Activated naive CD8-positive, alpha-beta T cell treated with anti-CD3 and anti-CD28 coated beads, Interleukin-2, amount 10 ng/mL, durations not matched to agents 7 days and 5 days (primary cell): Measurements from ENCODE around the gene VPS9D1. TPM values are rescaled to one million over a fixed set of nuclear protein-coding genes. Genes with fewer than 3 reads are reported as not detected.

ENCODE experiments used
- ATAC-seq: fragments of 150-1000 bp; cut with Tn5 transposase; one replicate; pipeline ENCODE4 v1.10.0; 2021; ENCODE audit warnings: low read depth, moderate library complexity
- POLR2A ChIA-PET: fragments of 350-600 bp; sonication (Branson Sonifier 250); formaldehyde crosslinking; loops from one replicate; lab custom pipeline; 2021; ENCODE audit warnings: antibody characterized with exemption; lab: Charles Lee
- DNase-seq: peaks from one replicate; pipeline ENCODE4 v3.0.0; 2021
- H3K27ac Mint-ChIP-seq: one replicate; pipeline ENCODE4 v1.8.0; 2022; ENCODE audit warnings: mild to moderate bottlenecking, mixed read lengths
- H3K27me3 Mint-ChIP-seq: one replicate; pipeline ENCODE4 v1.8.0; 2022; ENCODE audit warnings: mild to moderate bottlenecking, moderate library complexity, mixed read lengths
- H3K36me3 Mint-ChIP-seq: one replicate; pipeline ENCODE4 v1.8.0; 2021; ENCODE audit warnings: mild to moderate bottlenecking, mixed read lengths
- H3K4me1 Mint-ChIP-seq: one replicate; pipeline ENCODE4 v1.8.0; 2021; ENCODE audit warnings: mixed read lengths
- H3K4me3 Mint-ChIP-seq: one replicate; pipeline ENCODE4 v1.8.0; 2022; ENCODE audit warnings: mild to moderate bottlenecking, moderate library complexity, mixed read lengths
- H3K9me3 Mint-ChIP-seq: one replicate; pipeline ENCODE4 v1.8.0; 2021; ENCODE audit warnings: mixed read lengths
- total RNA-seq, 2 experiments: library from RNA; stranded (reverse); gene quantifications; one replicate each; pipeline ENCODE4 v1.2.3, GENCODE V29; 2021

VPS9D1 gene, protein sequence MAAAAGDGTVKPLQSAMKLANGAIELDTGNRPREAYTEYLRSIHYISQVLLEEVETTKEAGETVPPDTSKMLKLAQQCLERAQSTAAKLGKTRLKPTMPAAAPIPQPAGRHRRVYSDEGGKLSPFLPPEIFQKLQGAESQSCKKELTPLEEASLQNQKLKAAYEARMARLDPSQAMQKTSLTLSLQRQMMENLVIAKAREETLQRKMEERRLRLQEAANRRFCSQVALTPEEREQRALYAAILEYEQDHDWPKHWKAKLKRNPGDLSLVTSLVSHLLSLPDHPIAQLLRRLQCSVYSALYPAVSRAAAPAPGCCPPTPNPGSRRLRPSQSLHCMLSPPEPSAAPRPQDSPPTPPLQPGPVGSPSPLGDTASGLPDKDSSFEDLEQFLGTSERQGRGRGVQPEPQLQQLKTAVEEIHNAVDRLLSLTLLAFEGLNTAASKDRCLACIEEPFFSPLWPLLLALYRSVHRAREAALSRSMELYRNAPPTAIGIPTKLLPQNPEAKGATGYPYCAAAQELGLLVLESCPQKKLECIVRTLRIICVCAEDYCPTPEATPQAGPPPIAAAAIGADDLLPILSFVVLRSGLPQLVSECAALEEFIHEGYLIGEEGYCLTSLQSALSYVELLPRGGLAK
- 10 to 100 TPM; 10.3 to 12.8 TPM for total RNA-seq

DNA sequence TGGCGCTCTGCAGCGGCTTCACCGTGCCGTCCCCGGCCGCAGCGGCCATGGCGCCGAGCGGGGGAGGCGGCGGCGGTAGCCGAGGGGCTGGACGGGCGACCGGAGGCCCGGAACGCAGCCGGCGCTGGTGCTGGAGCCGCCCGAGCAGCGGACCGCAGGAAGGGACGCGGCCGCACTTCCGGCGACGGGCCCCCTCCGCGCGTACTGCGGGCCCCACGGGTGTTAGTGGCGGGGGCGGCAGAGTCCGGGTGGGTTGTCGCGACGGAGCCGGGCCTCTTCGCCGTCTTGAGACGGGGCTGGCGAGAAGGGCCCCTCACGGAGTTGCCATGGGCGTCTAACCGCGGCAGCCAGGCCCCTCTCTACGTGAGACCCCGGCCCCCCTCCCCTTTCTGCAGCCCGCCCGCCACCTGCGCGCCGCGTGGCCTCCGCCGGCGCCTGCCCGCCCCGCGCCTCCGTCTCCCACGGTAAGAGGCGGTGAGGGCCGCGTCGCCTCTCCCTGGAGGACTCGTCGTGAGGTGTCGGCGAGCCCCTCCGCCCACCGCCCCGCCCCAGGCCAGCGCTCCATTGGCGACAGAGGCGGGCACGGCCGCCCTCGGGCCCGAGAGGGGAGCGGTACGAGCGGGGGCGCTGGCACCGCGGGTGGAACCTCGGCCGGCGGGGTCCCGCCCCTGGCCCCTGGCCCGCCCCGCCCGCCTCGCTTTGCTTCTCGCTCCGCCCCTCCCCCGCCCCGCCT is at the start of gene VPS9D1, which contains the start of gene ZNF276:
TSS of gene VPS9D1 (minus strand) at position 86 of the 733 bp plus-strand sequence. CDS start at position 49, 37 bp downstream.
TSS of gene ZNF276 (plus strand) at position 725 of the 733 bp plus-strand sequence. CDS start 104 bp downstream, outside the sequence.
- Mint-ChIP-seq H3K27me3 (no peaks in the 10 kb centered on the region), H3K4me3 (peak within 1 kb of the TSS; percentile 99), H3K36me3 (peaks cover 12% of the 10 kb centered on the region), H3K27ac (peak within 1 kb of the TSS; percentile 97), H3K4me1 (peaks cover 32% of the 10 kb centered on the region), H3K9me3 (no peaks in the 10 kb centered on the region)
- ATAC-seq = peak; percentile 37
- POLR2A ChIA-PET = interaction anchor here (1.0 to 2.4 kb wide), 5 partner anchors 16 to 153 kb away, joined by 3 to 7 read pairs (median 4); partner anchors contain the start of genes SPATA2L and TCF25
- DNase-seq = peak; percentile 90

DNA sequence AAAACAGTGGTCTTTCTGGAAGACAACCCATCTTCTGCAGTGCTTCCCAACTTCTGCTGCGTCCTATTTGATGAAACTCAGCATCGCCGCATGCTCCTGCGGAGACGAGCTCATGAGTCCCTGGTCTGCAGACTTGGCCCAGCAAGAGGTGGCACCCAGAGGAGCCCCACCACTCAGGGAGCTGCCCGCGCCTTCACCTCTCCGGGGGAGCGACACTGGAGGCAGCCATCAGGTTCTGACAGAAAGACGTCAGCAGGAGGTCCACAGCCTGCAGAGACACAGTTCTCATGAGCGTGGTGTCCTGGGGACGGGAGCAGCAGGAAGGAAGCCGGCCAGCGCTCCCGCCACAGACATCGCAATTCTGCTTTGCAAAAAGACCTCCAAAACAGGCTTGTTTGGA is 49.7 kb upstream of the VPS9D1 start:
- Mint-ChIP-seq H3K9me3 (no peaks in the 10 kb centered on the region), H3K4me1 (peaks cover under 1% of the 10 kb centered on the region), H3K36me3 (peaks cover 38% of the 10 kb centered on the region), H3K4me3 (no peak overlapping the region), H3K27ac (no peak overlapping the region), H3K27me3 (no peaks in the 10 kb centered on the region)
- POLR2A ChIA-PET = interaction anchor here (1.8 kb wide), 1 partner anchor 19 kb away, joined by 6 read pairs; no protein-coding TSS in a partner anchor
- no peak for ATAC-seq
- DNase-seq = no peak

DNA sequence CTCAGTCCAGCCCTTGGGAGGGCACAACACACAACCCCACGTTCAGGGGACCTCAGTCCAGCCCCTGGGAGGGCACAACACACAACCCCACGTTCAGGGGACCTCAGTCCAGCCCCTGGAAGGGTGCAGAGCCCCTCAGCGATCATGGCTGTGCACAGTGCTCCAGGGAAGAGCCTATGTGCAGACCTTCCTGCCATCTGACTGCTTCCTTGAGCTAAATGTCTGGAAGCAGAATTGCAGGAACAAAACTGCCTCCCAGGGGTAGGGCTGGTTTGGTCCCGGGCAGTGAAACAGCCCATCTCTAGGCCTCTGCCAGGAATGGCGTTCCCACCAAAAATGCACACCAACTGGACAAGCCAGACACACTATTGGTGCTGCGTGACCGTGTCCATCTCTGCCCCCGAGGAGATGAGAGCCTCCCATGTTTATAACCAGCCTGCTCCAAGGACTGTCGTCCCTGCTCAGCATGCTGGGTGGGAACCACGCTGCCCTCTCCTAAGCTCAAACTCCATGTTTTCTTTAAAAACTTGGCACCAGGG is 44.7 kb upstream of the VPS9D1 start:
- Mint-ChIP-seq H3K27me3 (no peaks in the 10 kb centered on the region), H3K36me3 (peaks cover 52% of the 10 kb centered on the region), H3K4me3 (peak overlapping the region; percentile 81), H3K27ac (peak overlapping the region; percentile 89), H3K4me1 (peaks cover 22% of the 10 kb centered on the region), H3K9me3 (no peaks in the 10 kb centered on the region)
- DNase-seq (no peak), ATAC-seq (peak; percentile 32)
- POLR2A ChIA-PET = interaction anchor here (0.7 to 1.4 kb wide), 2 partner anchors 12 to 41 kb away, joined by 3 read pairs; no protein-coding TSS in a partner anchor

DNA sequence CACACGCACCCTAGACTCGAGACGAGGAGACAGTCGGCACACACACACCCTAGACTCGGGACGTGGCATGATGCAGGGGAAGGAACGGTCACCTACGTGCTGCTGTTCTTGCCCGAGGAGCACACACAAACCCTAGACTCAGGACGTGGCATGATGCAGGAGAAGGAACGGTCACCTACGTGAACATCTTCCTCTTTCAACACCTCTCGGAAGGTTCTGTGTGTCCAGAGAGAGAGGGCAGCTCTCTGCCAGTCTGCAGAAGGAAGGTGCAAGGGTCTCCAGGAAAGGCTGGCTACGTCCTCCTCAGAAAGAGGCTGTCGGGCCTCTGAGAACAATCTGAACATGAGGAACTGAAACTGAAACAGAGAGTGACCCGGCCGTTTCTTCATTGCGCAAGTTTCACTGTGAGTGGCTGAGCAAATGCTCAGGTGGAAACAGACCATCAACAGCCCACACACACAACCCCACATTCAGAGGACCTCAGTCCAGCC is 44.1 kb upstream of the VPS9D1 start:
- Mint-ChIP-seq H3K4me3 (peak overlapping the region; percentile 81), H3K36me3 (peaks cover 55% of the 10 kb centered on the region), H3K27me3 (no peaks in the 10 kb centered on the region), H3K9me3 (no peaks in the 10 kb centered on the region), H3K27ac (peak overlapping the region; percentile 89), H3K4me1 (peaks cover 24% of the 10 kb centered on the region)
- POLR2A ChIA-PET = interaction anchor here (1.2 to 1.4 kb wide), 2 partner anchors 41 to 95 kb away, joined by 3 read pairs; no protein-coding TSS in a partner anchor
- DNase-seq = peak; percentile 47
- ATAC-seq = peak; percentile 77

DNA sequence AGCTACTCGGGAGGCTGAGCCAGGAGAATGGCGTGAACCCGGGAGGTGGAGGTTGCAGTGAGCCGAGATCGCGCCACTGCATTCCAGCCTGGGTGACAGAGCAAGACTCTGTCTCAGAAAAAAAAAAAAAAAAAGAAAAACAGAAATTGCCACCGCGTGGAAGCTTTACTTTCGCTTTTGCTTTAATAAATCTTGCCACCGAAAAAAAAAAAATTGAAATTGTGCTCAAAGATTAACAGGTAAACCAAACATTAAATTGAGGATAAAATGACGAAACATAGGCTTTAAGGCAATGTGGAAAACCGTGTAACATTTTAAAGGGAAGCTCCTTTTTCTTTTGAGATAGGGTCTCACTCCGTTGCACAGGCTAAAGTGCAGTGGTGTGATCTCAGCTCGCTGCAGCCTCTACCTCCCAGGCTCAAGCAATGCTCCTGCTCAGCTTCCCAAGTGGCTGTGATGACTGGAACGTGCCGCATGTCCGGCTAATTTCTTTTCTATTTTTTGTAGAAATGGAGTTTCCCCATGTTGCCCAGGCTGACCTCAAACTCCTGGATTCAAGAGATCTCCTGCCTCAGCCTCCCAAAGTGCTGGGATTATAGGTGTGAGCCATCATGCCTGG is 40.7 kb upstream of the VPS9D1 start:
- Mint-ChIP-seq H3K27me3 (no peaks in the 10 kb centered on the region), H3K4me1 (peaks cover 24% of the 10 kb centered on the region), H3K36me3 (peaks cover 43% of the 10 kb centered on the region), H3K27ac (peak overlapping the region; percentile 90), H3K9me3 (no peaks in the 10 kb centered on the region), H3K4me3 (peak overlapping the region; percentile 81)
- POLR2A ChIA-PET = interaction anchor here (0.6 to 2.2 kb wide), 14 partner anchors 15 to 446 kb away, joined by 3 to 11 read pairs (median 4); partner anchors contain the start of gene FANCA
- ATAC-seq (no peak), DNase-seq (no peak)

DNA sequence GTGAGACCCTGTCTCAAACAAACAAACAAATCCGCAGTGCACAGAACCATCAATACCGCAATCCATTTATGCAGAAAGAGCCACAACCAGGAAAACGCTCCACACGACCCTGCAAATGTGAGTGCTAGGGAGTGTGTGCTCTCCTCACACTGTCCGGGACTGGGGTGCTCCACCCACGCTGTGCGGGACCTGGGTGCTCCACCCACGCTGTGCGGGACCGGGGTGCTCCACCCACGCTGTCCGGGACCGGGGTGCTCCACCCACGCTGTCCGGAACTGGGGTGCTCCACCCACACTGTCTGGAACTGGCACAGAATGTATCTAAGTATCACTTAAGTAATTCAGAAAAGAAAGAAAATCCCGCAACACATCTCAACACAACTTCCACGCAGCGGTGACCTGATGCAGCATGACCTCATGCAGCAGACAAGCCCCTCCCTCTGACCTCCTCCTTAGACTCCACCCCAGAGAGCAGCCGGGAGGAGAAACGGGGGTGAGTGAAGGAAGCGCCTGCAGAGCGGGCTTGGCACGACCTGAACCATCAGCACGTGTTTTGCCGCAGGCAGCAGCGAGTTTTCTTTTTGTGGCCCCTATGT is 39.1 kb upstream of the VPS9D1 start:
- Mint-ChIP-seq H3K4me1 (peaks cover 20% of the 10 kb centered on the region), H3K9me3 (no peaks in the 10 kb centered on the region), H3K36me3 (peaks cover 43% of the 10 kb centered on the region), H3K4me3 (no peak overlapping the region), H3K27me3 (no peaks in the 10 kb centered on the region), H3K27ac (peak overlapping the region; percentile 90)
- DNase-seq (no peak), ATAC-seq (no peak)
- POLR2A ChIA-PET = no interaction called here

DNA sequence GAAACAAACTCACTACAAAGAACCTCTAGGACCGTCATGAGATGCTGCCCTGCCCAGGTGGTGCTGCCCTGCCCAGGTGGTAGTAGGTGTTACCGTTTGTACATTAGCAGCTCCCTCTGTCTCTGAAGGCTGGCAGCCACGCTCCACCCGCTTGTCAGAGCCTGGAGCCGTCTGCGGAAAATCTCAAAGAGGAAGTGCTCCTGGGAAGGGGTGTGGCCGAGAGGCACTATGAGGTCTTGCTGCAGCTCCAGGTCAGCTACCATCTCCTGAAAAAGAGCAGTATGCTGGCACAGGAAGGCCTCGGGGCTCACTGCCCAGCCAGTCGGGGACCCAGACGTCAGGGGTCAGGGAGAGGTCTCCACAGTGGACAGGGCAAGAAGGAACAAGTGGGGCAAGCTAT is 28.9 kb upstream of the VPS9D1 start:
- Mint-ChIP-seq H3K27me3 (no peaks in the 10 kb centered on the region), H3K9me3 (no peaks in the 10 kb centered on the region), H3K27ac (peak overlapping the region; percentile 16), H3K36me3 (peaks cover 15% of the 10 kb centered on the region), H3K4me3 (no peak overlapping the region), H3K4me1 (peaks cover under 1% of the 10 kb centered on the region)
- POLR2A ChIA-PET = interaction anchor here (0.7 kb wide), 1 partner anchor 9 kb away, joined by 4 read pairs; no protein-coding TSS in a partner anchor
- ATAC-seq (no peak), DNase-seq (no peak)

DNA sequence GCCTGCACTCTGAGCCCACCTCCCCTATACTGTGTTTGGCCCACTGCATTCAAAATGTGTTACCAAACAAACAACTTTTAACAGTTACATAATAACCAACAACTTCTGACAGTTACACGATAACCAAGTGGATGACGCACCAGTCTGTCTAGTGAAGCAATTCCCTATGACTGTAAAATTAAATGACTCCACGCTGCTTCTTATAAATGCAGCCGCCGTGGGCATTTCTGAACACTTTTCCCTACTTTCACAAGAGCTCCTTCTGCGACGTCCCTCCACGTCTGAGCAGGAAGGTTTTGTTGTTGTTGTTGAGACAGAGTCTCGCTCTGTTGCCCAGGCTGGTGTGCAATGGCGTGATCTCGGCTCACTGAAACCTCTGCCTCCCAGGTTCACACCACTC is 28.2 kb upstream of the VPS9D1 start:
- H3K9me3 Mint-ChIP-seq = no peaks in the 10 kb centered on the region
- POLR2A ChIA-PET = interaction anchor here (0.7 kb wide), 1 partner anchor 10 kb away, joined by 4 read pairs; no protein-coding TSS in a partner anchor
- DNase-seq (no peak), ATAC-seq (no peak)
- H3K4me3 Mint-ChIP-seq = no peak overlapping the region
- no peaks in the 10 kb centered on the region for H3K27me3 Mint-ChIP-seq
- H3K36me3 Mint-ChIP-seq = peaks cover 19% of the 10 kb centered on the region
- no peaks in the 10 kb centered on the region for H3K4me1 Mint-ChIP-seq
- H3K27ac Mint-ChIP-seq = no peak overlapping the region

DNA sequence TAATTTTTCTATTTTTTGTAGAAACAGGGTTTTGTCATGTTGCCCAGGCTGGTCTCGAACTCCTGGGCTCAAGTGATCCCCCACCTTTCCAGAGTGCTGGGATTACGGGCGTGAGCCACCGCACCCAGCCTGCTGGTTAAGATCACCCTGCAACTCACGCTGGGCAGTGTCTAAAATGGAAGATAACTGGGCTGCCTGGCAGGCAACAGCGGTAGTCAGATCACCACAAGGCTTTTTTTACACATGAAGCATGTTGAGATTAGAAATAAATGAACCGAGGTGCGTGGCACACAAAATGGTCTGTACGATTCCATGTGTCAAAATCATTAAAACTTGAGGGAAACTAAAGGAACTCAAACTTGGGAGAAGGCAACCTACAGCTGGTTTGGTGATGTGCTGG is 27.4 kb upstream of the VPS9D1 start:
- POLR2A ChIA-PET = interaction anchor here (0.6 kb wide), 1 partner anchor 90 kb away, joined by 4 read pairs; no protein-coding TSS in a partner anchor
- DNase-seq (no peak), ATAC-seq (no peak)
- peaks cover 19% of the 10 kb centered on the region for H3K36me3 Mint-ChIP-seq
- no peak overlapping the region for H3K27ac Mint-ChIP-seq
- no peaks in the 10 kb centered on the region for H3K9me3 Mint-ChIP-seq
- no peaks in the 10 kb centered on the region for H3K27me3 Mint-ChIP-seq
- H3K4me1 Mint-ChIP-seq = peaks cover 2% of the 10 kb centered on the region
- H3K4me3 Mint-ChIP-seq = no peak overlapping the region

DNA sequence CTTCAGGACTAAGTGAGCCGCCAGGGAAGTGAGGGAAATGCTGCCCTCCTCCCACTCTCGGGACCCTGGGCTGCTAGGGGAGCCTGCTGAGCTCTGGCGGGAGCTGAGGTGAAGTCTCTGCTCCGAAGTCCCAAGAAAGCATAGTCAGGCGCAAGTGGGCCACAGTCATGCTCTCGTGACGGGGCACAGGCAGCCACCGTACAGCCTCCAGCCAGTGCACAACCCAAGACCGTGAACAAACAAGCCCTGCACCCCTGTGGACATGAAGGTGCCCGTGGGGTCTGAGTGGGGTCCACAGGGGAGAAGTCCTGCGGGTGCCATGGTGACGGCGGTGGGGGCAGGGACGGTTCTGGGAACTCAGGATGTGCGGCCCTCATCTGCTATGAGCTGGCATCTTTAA is 25.3 kb upstream of the VPS9D1 start:
- peaks cover 2% of the 10 kb centered on the region for H3K4me1 Mint-ChIP-seq
- H3K4me3 Mint-ChIP-seq = no peak overlapping the region
- H3K9me3 Mint-ChIP-seq = no peaks in the 10 kb centered on the region
- peaks cover 21% of the 10 kb centered on the region for H3K36me3 Mint-ChIP-seq
- H3K27ac Mint-ChIP-seq = no peak overlapping the region
- POLR2A ChIA-PET = interaction anchor here (1.5 kb wide), 1 partner anchor 9 kb away, joined by 6 read pairs; no protein-coding TSS in a partner anchor
- ATAC-seq (no peak), DNase-seq (no peak)
- H3K27me3 Mint-ChIP-seq = no peaks in the 10 kb centered on the region

DNA sequence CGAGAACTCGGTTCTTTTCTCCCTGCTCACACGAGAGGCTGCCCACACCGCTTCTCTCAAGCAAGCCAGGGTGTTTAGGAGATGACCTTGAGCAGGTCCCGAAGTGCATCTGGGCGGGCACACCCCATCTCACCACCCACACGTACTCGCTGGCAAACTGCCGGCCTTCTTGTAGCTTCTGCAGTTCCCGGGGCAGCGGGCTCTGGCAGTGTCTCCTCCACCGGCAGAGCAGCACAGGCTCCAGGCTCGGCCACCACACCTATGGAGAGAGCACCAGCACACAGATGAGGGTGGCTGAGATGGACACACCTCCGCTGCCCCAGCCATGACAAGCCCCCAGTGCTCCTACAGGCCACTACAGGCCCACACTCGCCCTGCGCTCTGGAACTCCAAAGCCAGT is 24.1 kb upstream of the VPS9D1 start:
- peaks cover 2% of the 10 kb centered on the region for H3K4me1 Mint-ChIP-seq
- H3K27ac Mint-ChIP-seq = no peak overlapping the region
- H3K4me3 Mint-ChIP-seq = no peak overlapping the region
- DNase-seq = no peak
- H3K27me3 Mint-ChIP-seq = no peaks in the 10 kb centered on the region
- peaks cover 19% of the 10 kb centered on the region for H3K36me3 Mint-ChIP-seq
- ATAC-seq = no peak
- H3K9me3 Mint-ChIP-seq = no peaks in the 10 kb centered on the region
- POLR2A ChIA-PET = interaction anchor here (0.6 kb wide), 1 partner anchor 37 kb away, joined by 3 read pairs; no protein-coding TSS in a partner anchor
